Brain pericyte (primary cell): ENCODE results near the gene FSTL4.

Source experiments
- DNase-seq: peaks from one replicate; pipeline ENCODE4 v3.0.0-alpha.2; 2012; ENCODE audit warnings: low read depth, low spot score

The FSTL4 gene

DNA sequence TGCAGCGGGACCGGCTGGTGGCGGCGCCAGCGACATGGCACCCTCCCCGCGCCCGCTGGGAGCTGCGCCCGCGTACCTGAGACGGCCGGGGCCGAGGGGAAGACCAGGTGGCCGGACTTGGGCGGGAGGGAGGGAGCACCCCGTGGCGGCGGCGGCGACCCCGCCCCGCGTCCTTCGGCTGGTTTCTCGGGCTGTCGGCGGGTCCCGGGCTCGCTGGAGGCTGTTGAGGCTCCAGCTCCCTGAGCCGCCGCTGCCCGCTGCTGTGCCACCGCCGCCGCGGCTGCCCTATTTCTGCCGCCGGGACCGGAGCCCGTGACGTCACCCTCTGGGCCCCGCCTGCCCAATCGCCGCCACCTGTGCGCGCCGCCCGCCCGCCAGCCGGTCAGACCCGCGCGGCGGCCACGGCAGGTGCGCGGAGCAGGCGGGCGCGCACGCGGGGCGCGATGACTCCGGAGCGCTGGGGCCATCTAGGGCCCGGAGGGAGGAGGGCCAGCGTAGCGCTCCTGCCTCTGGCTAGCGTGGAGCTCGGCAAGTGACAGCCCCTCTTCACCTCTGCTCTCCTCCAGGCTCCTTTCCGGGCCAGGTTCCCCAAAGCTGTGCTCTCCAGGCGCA is at the start of gene FSTL4:
FSTL4 (minus strand) TSS at position 293 of the 612 bp plus-strand sequence.
- no peak for DNase-seq

DNA sequence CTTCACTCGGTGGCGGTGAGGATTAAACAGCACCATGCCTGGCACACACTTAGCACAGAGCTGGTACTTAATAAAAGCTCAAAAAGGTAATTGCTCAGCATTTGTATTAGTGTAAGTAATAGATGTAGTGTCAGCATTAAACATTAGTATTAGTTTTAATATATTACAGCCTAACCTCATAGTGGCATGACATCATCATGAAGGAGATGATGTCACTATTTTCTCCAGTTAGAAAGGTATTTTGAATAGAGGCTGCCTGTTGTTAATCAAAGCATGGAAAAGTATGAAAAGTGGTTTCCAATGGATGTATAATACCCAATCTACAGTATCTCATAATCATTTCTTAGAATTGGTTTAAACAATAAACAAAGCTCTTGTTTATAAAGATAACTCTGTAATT is 49.0 kb upstream of the FSTL4 start:
- no peak for DNase-seq

DNA sequence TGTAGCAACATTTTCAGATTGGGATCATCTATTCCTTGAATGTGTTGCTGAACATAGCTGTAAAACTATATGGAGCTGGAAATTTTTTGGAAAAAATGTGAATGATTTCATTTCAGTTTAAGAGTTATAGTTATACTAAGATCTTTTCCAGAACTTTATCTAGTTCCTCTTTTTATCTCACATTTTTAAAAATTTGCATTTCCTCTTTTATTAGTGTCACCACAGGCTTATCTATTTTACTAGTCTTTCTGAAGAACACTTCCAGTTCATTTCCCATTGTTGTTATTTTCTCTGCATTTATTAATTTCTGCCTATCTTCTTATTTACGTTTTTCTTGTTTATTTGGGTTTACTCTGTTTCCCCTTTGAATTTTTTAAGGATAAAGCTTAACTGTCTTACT is 46.0 kb upstream of the FSTL4 start:
- no peak for DNase-seq

DNA sequence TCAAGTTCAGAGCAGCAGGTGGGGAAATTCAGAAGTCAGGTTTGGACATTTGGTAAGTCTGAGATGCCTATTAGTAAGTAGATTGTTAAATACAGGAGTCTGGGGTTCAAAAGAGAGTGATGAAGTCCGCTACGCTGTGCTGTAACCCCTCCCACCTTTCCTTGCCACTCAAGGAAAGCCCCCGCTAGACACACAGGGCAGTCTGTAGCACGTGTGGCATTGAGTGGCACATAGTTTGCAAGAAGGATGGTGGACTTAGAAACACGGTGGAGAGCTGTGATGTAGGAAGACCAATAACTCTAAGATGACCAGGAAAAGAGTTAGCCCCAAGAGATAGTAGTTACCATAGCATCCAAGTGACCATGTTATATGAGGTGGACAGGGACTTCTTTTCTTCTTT is 44.7 kb upstream of the FSTL4 start:
- DNase-seq = no peak

DNA sequence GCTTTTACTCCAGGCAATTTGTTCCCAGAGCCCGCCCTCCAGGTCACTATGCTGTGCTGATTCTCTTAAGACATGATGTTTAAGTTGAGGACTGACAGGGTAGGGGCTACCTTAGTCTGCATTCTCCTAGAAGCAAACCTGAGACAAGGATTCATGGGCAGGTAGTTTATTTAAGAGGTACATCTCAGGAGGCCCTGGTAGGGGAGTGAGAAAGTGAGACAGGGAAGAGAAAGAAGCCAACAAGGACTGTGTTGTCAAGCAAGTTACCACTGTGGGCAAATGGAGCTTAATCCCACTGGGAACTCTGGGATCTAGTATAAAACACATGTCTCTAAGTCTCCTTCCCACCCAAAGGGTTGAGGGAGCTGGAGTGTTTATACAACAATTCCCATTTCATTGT is 43.6 kb upstream of the FSTL4 start:
- DNase-seq = no peak

DNA sequence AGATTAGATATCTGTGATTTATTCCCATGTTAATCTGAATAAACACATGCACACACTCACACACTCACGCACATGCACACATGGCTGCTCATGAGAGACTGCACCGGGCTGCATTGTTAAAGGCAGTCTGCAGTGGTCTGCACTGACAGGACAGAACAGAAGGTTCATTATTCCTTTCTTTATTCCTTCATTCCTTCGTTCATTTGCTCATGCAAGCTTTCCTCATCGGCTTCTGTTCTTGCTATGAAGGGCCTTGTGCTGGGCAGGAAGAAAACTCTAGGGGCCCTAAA is 41.4 kb upstream of the FSTL4 start:
- no peak for DNase-seq

DNA sequence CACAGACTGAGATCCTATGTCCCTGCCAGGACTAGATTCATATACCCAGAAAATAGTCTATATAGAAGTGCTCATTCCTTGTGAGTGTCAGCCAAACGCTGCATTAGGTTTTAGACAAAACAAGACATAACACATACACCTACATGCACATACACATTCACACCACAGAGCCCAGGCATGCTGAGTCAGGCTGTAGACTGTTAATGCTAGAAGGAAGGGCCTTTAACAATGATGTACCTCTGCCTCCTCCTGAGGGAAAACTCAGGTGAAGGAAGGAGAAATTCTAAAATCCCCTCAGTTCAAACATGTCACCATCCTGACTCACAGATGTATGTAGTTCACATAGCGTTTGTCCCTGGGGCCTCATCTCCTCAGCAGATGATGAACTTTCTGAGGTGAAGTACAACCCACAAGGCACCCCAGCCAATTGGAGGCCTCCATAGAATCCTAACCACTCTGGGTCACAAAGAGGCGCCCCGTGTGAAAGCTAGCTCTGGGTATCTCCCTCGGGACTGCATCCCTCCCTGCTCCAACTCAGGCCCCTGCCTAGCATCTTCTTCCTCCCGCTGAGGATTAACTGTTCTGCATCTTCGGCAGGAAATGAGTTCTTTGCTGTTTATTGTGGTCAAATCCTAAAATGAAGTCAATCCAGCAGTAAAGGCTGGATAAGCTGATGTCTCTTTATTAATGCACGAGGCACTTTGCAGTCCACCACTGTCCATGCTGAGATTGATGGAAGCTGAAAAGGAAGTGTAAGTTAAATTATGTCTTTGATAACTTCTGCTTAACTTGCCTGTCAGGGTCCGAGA is 40.8 kb upstream of the FSTL4 start:
- no peak for DNase-seq

DNA sequence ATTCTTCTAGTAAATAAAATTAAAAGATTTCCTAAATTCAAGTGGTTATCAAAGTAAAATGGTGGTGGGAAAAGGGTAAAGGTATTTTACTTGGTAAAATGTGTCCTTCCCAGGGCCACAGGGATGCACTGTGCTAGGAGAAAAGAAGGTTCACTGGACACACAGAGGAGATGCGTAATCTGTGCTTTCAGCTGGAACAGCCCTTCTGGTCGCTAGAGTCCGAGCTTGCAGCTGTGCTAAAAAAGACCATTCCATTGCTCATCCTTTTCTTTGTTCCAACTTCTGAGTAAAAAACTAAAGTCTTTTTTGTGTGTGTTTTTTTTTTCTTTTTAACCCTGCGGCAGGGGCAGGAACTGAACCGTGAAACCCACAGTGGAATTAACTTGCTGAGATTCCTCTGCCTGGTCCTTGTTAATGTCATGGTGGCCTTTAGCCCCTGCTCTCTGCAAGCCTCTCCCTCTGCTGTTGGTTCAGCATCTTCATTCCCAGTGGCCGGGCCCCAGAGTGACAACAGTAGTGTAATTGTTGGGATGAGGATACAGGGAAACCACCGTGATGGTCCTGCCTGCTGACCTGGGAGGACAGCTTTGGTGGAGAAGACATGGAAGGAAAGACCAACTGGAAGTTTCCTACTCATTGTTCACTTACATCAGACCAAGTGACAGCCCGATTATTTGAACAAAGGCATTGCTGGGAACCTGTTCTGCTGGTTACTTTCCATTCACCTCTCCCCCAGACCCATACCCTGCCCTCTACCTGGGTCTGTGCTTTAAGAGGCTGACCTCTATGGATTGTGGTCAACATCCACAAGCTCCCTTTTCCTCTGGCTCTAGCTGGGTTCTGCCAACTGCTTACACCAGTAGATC is 31.9 kb upstream of the FSTL4 start:
- DNase-seq = no peak

DNA sequence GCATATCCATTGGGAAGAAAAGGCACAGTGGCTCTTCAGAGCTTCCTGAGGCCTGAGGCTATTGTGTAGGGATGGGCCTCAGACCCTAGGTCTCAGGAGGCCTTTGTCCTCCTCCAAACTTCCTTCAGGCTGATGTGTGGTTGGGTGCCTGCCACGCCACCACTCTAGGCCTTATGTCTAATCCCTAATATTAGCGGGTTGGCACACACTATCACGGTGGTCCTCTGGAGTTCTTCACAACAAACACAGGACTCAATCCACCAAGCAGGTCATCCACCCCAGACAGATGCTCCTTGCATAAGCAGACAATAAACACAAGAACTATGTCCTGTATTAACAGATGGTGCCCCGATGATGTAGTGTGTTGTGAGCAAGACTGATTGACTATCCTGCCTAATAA is 31.0 kb upstream of the FSTL4 start:
- no peak for DNase-seq

DNA sequence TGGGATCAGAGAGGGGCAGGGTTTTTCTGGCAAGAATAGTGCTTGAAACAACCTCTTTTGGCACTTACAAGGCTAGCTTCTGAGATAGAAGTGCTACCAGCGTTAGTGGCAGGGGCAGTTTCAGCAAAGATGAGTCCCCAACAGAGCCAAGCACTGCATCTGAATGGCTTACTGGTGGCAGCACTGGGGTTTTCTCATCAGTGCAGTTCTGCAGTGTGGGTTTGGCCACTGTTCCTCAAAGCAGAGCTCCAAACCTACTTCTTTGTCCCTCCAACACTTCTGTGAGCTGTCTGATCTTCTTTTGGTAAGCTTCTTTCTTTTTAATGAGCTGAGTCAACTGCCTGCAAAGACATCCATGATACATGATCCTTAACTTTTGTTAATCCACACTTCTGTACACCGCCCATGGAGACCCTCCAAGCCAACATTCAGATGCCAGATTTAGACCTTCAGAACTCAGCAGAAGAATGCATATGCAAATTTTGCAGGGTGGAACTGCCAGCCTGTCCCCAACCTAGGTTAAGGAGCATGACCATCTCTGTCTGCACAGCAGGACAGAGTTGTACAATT is 29.9 kb upstream of the FSTL4 start:
- DNase-seq = no peak

DNA sequence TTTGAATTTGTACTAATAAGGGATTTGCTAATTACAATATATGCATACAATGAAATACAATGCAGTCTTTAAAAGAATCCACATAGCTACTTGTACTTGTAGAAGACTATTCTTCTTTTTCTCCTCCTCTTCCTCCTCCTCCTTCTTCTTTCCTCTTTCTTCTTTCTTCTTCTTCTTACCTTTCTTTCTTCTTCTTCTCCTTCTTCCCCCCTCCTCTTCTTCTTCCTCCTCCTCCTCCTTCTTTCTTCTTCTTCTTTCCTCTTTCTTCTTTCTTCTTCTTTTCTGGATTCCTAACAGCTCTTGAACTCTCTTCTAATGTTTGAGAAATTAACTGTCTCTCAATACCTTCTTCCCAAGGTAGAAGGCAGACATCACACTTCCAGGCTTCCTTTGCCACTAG is 29.3 kb upstream of the FSTL4 start:
- no peak for DNase-seq

DNA sequence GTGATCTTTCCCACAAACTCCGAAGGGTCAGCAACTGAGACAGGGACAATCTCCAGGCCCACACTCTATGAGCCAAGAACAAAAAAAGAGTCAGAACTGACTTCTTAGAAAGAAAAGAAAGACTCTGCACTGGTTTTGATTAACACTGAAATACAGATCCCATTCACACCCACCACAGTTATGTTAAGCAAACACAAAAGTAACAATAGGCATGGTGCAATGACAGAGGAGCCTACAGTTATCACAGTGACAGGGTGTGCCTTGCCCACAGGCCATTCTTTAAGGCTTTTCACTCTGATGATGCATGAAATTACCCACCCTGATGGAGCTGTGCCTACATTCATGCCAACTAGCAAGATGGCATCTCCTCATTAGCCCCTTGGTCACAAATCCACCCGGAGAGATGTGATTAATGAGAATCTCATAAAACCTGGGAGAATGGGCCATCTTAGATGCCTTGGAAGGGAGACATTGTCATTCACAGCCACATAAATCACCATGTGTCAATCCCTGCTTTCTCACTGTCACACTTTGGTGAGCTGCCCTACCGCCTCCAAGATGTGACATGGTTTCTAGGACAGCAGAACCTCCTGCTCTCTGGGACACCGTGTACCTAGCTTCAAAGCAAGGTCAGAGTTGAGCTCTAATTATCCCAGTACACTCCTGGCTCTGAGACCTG is 27.6 kb upstream of the FSTL4 start:
- DNase-seq = no peak

DNA sequence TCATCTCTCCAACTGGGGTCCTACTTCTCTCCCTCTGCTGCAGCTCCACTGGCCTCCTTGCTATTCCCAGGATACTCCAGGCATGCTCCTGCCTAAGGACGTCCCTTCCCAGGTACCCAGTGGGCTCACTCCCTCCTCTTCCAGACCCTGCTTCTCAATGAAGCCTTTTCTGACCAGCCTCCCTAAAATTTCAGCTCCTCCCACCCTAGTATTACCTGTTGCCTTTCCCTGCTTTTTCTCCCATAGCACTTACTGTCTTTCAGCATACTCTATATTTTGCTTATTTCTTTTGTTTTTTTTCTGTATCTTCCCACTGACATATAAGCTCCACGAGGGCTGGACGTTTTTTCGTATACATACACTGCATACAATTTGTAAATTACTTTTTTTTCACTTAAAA is 26.1 kb upstream of the FSTL4 start:
- DNase-seq = no peak

DNA sequence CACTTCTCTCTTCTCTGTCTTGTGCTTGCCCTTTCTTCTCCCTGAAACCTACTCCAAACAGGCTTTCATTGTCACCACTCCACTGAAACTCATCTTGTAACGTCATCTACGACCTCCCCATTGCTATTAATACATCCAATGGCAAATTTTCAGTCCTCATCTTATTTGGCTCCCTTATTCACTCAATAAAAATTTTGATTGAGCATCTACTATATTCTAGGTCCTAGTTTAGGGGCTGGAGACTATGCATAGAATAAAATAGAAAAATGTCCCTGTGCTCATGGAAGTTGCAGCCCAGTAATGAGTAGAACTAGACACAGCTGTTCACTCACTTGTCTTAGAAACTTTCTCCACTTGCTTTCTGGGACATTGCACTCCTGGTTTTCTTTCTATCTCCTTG is 24.9 kb upstream of the FSTL4 start:
- no peak for DNase-seq

DNA sequence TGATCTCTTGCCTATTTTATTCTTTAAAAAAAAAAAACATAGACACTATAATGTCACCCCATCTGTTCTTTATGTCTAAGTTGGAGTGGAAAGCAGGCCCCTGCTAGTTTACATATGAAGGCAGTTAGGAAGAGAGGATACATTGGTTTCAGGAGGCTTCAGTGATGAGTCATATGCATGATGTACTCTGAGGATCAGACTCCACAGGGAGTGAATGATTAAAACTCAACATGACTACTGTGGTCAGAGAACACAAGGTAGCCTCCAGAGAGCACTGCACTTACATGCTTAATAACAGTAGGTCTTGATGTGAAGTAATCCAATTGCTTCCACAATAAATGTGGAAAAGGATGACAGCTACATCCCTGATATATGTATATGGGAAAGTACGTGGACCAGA is 22.7 kb upstream of the FSTL4 start:
- DNase-seq = peak; percentile 8

DNA sequence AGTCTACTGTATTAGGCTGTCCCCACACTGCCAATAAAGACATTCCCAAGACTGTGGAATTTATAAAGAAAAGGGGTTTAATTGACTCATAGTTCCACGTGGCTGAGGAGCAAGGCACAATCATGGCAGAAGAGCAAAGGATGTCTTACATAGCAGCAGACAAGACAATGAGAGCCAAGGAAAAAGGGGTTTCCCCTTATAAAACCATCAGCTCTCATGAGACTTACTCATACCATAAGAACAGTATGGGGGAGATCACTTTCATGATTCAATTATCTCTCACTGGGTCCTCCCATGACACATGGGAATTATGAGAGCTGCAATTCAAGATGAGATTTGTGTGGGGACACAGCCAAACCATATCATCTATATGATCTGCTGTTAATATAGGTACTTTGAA is 14.8 kb upstream of the FSTL4 start:
- no peak for DNase-seq

DNA sequence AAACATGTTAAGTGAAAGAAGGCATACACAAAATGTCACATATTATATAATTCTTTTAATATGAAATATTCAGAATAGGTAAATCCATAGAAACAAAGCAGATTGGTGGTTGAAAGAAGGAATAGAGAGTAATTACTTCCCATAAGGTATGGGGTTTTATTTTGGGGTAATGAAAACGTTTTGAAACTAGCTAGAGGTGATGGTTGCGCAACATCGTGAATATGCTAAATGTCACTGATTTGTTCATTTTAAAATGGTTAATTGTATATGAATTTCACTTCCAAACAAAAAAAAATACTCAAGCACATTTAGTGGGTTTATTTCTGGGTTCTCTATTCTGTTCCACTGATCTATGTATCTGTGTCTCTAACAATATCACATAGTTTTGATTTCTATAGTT is 12.0 kb upstream of the FSTL4 start:
- DNase-seq = no peak

DNA sequence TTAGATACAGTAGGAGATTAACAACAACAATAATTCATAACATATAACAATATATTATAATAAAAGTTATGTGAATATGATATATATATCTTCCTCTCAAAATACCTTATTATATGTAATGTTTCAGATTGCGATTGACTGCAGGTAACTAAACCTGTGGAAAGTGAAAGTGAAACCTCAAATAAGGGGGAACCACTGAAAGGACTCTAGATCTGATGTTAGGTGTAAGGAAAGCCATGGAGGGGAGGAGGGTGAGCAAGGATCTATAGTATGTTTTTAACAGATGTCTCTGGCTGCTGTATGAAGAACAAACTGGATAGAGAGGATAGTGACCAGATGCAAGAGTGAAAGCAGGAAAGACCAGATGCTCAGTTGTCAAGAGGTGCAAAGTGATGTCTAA is 5.8 kb upstream of the FSTL4 start:
- no peak for DNase-seq

DNA sequence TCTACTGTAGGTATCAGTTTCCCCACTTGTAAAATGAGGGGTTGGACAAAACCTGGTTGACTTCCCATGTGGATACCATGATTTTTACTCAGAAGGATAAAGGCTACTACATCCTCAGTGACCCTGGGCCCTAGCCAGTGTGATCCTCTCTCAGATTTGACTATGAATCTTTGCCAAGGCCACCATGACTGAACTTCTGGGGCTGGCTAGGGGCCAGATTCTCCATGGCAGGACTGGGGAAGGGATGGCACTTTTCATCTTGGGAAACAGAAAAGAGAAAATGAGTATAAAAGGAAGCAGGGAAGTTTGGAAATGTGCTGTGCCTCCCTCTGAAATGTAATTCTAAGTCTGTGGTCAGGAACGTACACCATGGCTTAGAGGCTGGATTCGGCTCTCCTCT is 1.4 kb upstream of the FSTL4 start:
- no peak for DNase-seq

DNA sequence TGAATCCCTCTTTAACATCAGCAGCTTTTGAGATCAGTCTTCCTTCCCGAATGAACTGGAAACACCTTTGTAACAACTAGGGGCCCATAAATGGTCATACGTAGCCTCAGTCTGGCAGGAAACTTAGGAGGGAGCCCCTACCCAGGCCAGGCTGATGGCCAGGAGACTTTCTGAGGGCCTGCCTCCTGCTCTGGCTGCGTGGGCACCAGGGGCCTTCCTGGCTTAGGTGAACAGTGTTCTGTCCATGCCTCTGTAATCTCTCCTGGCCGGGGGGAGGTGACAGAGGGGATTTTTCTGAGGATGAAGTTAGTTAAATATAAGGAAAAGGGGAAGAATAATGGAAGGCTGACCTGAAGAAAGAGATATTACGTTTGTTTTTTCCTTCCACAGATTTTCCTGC is 843 bp upstream of the FSTL4 start:
- no peak for DNase-seq

DNA sequence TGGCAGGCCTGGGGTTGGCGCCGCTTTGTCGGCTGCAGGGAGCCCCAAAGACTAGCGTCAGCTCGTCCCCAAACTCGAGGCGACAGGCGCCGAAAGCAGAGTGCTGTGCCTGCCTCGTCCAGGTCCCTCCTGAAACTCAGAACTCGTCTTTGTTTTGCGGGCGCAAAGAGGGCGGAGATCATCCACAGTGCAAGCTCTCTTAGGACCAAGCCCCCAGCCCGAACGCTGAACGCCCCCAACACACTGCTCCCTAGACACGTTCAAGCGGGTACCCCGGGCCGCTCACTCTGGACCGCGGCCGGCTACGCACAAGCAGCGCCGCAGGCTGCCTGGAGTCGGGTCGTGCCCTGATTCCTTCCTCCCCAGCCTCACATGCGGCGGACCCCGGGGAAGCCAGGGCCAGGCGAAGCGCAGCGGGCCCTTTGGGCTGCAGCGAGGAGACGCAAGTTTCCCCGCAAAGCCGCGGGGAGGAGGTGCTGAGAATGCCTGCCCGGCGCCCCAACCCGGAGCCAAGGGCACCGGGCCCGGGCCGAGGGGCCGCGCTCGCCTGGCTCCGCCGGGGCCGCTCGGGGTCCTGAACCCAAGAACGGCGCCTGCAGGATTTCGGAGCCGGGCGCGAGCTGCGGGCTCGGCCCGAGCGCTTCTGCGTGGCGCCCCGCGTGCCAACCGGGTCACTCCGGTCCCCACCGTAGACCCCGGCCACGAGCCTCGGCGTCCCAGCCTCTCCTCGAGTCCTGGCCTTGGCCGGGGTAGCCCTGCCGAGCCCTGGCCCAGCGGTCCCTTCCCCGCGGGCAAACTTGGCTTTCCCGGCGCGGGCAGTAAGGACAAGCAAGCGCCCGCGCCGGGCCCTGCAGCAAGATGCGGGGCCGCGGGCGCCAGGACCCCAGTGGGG is 738 bp downstream of the FSTL4 start:
- DNase-seq = no peak
